Suppressor macrophage treated with lipopolysaccharide for 4 hours (primary cell): ENCODE data around the gene ASXL3.

Experiments
- DNase-seq: peaks from one replicate; pipeline ENCODE4 v3.0.0-alpha.2; 2020

Gene ASXL3

DNA sequence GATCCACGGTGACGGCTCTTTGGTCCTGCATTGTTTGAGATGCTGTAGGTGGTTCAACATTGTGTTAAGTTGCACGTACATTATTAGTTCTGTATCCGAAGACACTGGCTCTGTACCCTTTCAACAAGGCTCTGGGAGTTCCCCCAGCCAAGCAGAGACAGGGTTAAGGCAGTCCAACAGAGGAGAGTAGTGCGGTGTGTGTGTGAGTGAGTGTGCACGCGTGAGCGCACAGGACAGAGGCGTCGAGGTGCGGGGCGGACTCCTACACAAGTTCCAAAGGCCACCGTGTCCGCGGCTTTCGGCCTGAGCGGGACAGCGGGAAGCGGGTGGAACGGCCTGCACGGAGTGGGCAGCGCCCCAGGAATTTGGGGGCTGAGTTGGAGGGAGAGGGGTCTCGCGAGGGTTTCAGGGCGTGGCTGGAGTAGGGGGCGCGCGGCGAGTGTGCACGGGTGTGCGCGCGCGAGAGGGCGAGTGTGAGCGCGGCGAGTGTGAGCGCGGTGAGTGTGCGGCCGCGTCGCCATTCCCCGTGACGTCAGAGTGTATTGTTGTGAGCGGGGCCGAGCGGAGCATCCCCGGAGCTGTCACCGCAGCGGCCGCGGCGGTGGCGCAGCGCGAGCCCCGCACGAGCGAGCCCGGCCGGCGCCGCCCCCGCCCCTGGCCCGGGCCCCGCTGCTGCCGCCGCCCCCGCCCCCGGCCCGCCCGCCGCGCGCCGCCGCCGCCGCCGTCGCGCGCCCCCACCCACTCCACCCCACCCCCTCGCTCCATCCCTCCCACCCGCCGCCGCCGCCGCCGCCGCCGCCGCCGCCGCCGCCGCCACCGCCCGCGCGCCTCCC, at the start of gene ASXL3:
ASXL3 (plus strand) TSS at position 535 of the 833 bp plus-strand sequence. CDS start 413 bp downstream, outside the sequence.
- no peak for DNase-seq

DNA sequence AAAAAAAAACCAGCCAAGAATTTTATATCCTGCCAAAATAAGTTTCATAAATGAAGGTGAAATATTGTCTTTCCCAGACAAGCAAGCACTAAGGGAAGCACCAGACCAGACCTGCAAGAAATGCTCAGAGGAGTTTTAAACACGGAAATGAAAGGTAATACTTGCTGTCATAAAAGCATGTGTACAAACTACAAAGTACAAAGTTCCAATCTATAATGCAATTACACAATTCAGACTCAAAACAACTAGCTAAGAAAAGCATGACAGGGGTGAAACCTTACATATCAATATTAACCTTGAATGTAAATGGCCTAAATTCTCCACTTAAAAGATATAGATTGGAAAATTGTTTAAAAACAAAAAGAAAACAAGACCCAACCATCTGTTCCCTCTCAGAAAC, 45.0 kb upstream of the ASXL3 start:
- no peak for DNase-seq

GRCh38 chr18:33536904-33537303, 41.1 kb upstream of the ASXL3 start:
- no peak for DNase-seq

DNA sequence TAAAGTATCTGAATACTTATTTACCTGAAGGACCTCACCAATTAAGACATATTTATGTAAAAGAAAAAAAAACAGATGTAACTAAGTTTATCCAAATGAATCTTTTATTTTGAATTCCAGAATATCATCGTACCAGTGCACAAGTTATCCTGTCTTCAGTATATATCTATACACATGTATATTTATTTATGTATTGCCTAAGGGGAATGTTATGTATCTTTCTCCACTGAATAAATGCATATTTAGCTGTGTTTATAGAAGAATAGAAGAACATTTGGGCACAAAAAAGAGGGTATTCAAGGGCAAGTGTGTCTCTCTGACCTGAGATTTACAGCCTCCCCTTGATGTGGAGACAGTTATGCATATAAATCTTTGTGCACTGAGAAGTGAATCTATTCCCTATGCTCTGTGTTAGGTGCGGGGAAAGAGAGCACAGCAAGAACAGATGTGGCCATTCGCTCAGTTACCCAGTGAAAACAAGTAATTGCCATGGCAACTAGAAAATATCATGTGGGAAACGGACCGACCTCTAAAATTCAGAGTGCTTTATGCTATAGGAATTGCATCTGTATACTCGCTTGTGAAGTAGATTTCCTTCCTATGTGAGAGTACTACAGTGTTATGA, 39.5 kb upstream of the ASXL3 start:
- DNase-seq = no peak

DNA sequence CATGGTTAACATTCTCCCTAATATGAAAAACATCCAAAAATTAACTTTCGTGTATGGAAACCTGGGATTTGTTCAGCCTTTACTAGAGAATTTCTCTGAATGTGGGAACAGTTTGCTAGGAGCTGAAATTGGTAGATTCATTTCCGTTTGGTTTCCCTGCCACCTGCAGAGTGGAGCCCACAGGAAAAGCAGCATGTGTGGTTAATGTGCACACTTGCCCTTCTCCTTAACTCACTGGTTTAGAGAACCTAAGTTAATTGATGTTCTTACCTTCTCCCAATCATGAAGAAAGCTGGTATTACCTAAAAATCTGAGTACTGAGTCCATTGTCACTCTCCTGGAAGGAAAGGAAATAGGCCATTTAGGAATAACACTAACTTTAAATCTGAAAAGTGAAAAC, 37.6 kb upstream of the ASXL3 start:
- no peak for DNase-seq

GRCh38 chr18:33541316-33541715, 36.7 kb upstream of the ASXL3 start:
- DNase-seq = no peak

DNA sequence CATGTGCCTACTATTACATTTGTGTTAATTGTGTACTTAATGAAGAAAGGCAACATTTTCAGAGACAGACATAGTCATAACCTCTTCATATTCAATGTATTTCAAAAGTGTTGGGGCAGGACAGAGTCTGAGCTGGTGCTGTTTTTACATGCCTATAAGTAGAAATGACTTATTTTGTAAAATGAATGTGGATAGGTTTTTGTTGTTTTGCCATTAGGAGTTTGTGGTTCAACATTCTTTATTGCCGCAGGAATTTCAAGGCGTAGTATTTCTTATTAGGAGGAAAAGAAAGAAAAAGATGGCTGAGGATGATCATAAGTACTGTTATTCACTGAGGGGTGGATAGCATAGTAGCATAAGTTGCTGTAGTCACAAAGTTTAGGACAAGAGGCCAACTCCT, 21.2 kb upstream of the ASXL3 start:
- no peak for DNase-seq

DNA sequence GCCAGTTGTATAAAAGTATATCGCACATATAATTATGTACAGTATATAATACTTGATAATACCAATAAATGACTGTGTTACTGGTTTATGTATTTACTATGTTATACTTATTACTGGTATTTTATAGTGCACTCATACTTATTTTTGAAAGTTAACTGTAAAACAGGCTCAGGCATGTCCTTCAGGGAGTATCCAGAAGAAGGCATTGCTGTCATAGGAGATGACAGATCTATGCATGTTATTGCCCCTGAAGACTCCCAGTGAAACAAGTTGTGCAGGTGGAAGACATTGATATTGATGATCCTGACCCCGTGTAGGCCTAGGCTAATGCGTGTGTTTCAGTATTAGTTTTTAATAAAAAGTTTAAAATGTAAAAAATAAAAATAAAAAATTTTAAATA, 20.3 kb upstream of the ASXL3 start:
- no peak for DNase-seq

- DNase-seq = no peak
Measured at GRCh38 chr18:33558529-33558928, 19.5 kb upstream of the ASXL3 start.

GRCh38 chr18:33560686-33561370, 17.2 kb upstream of the ASXL3 start:
- no peak for DNase-seq

DNA sequence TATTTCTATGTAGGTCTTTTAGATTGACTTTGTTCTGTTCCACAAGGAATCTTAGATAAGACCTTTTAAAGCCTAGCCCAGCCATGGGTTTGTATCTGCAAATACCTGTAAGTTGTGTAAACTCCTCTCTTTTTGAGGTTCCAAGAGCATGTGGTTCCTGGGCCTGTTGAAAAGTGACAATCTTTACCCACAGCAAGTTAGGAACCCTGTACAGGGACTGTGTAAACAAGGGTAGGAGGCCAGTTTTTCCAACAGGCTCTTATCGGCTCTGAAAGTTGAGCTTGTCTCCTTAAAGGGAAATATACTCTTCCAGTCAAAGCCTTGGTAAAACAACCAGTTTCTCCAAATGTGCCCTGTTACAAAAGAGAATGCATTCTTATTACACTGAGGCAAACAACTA, 15.3 kb upstream of the ASXL3 start:
- no peak for DNase-seq

GRCh38 chr18:33567705-33568104, 10.3 kb upstream of the ASXL3 start:
- no peak for DNase-seq

DNA sequence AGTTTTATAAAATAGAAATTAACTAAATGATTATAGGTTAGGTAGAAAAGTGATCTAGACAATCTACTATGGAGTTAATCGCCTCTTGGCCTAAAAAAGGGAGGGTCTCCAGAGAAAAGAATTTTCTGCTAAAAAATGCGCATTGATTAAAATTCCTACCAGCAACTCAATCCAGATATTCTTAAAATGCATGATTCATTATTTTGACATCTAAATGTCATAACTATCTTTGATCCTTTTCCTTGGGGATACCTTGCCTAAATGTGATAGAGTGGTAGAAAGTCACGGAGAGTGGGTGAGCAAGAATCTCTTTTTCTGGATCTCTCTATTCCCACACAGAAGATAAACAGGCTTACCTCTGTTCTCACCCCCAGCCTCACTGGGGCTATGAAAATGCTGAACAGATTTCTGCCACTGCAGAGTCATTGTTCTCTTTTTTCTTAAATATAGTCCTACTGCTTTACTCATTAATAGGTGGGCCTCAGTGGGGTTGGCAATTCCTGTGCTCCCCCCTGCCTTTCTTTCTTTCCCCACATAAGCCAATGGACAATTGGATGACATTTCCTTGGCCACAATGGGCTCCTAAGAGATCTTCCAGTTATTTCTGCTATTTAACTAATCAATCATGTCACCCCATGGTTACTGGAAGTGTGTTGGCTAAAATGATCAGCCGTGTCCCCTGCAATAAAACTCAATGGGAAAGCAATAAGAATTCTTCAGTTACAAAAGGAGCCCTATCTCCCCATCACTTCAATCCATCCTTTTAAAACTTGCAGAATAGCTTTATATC, 5.8 kb upstream of the ASXL3 start:
- no peak for DNase-seq

GRCh38 chr18:33573193-33573592, 4.8 kb upstream of the ASXL3 start:
- DNase-seq = no peak

DNA sequence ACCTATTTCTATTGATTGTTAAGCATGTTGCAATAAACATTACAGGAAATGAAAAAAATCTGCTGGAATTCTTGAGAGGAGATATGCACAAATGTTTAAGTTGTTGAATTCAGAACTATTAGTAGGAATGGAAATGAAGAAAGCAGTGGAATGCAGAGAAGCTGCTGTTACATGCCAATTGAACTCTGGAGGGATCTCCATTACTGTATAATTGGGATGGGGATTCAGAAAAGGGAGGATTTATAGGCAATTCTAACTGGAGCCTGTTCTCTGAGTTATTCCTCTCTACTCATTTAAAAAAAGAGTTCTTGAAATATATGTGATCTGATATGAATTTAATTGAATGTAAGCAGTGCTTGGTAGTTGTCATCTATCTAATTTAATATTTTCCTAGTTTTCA, 2.6 kb upstream of the ASXL3 start:
- DNase-seq = no peak

- no peak for DNase-seq
Measured at GRCh38 chr18:33576999-33577646, 896 bp upstream of the ASXL3 start.

- DNase-seq = no peak
Measured at GRCh38 chr18:33578518-33579348, 714 bp downstream of the ASXL3 start.

DNA sequence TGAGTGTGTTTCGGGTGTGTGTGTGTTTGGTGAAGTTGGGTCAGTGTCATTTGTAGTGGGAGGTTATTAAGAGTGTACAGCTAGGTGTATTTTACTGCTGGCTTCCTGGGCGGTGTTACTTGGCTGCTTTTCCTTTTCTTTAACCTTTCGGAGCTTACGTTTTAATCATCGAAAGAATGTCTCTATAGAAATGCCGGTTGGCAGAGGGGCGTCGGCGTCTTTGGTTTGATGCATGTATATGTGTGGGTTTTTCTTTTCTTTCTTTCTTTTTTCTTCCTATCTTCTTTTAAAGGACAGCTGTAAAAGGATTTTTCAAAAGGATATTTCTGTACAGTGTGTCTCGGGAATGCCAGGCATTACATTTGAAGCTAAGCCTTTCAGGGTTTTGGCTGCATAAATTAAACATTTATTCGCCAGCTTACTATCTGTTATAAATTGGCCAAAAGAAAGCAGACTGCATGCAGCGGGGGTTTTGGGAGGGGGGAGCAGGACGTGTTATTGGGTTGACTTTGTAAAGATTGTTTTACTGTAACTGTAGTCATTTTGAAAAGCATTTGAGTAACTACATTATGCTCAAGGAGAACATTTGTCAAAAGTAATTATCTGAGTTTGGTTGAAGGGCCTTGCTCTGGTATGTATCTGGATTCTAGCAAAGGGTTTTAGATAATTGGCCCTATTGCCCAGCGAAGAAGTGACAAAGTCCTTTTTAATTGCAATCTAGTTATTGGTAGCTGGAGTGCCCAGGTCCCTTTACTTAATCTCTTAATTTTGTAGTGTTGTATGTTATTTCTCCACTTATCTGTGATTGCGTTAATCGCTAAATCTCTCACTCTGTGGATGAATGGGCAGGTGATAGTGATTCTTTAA, 1.6 kb downstream of the ASXL3 start:
- no peak for DNase-seq

- no peak for DNase-seq
Measured at GRCh38 chr18:33580546-33580945, 2.5 kb downstream of the ASXL3 start.

DNA sequence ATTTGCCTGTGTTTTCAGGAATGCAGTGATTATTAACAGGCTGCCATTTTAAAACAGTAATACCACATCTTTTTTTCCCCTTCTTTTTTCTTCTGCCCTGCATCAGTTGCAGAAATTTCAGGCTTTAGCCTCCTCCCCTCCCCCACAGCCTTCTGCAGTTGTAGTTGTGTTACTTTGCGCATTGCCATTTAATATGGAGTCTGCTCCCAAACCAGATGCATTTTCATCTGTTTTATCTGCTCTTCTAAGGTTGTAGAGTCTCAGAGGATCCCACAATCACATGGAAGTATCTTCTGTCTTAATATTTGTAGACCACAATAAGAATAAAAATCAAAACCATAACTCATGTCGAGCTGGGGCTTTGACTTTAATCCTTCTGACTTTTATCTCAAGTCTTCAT, 3.8 kb downstream of the ASXL3 start:
- no peak for DNase-seq

DNA sequence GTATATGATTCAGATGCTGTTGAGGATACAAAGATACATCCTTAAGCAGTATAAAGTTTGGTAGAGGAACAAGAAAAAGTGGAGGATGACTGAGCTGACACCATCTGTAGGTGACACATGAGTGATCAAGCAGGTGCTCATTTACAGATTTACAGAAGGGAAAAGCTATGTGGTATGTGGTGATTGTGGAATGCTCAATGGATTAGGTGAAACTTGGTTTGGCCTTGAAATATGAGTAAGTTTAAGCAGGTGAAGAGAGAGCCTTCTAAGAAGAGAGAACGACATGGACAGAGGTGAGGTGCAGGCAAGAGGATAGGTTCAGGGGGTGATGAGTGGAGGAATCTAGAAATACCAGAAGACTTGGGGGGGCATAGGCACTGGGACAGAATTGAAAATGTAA, 5.9 kb downstream of the ASXL3 start:
- no peak for DNase-seq
